ENCODE data around the gene MNT. TPM values are rescaled to one million over a fixed set of nuclear protein-coding genes. Genes with fewer than 3 reads are reported as not detected.

Gene MNT
- total and polyA plus RNA-seq, 9 of the 15 experiments (the other 6 are each of a cell fraction or from before 2014, with no cell fraction given) = 0.18 to 23.8 (median 5.3) TPM

GRCh38 chr17:2390199-2390836 lies 10.5 kb downstream of the MNT start:
- no peaks in the 10 kb centered on the region for H3K9me3 ChIP-seq (replicated peaks; ENCODE audit: control insufficient read depth, insufficient read depth, low read depth, low read length)
- ChIA-PET CTCF (ENCODE audit: low intra/inter-chr PET ratio) (interaction anchor here (0.5 to 0.9 kb wide), 2 partner anchors 18 to 484 kb away, joined by 3 read pairs; no protein-coding TSS in a partner anchor), POLR2A (no interaction called here)
- no peak overlapping the region for H2AFZ ChIP-seq (ENCODE audit: low read depth, low read length)
- H3K9me1 ChIP-seq (ENCODE audit: control insufficient read depth, insufficient read depth, low read length) = no peaks in the 10 kb centered on the region
- H4K20me1 ChIP-seq (replicated peaks; ENCODE audit: control insufficient read depth, insufficient read depth, low read length) = no peaks in the 10 kb centered on the region
- FAIRE-seq (no peak), ATAC-seq (no peak), DNase-seq (ENCODE audit: extremely low read depth in 1 of 4, low spot score in 3 of 4) (no peak)
- no peaks in the 10 kb centered on the region for H3K27me3 ChIP-seq (ENCODE audit: control insufficient read depth in 2 of 2, insufficient read depth in 2 of 2, low read length in 2 of 2)
- 92% methylated on average over 8 of the region's 12 CpGs for WGBS (ENCODE audit: insufficient coverage, low coverage, missing lambda C conversion rate)
- in situ Hi-C loops (cut with MboI) = no loop called here
- H3K79me2 ChIP-seq (ENCODE audit: control insufficient read depth, insufficient read depth, low read length) = peaks cover 39% of the 10 kb centered on the region
- no TSS peak for BruUV-seq (replicated peaks)
- H3K4me2 ChIP-seq (ENCODE audit: insufficient read depth, low read length) = no peak overlapping the region
- H3K9ac ChIP-seq (ENCODE audit: insufficient read depth in 1 of 2, low read depth in 2 of 2, low read length in 2 of 2) = peak overlapping the region in 1 of 2 experiments; percentile 85; a peak in 3 of 4 replicates
- no peak overlapping the region for H3K27ac ChIP-seq (ENCODE audit: extremely low read depth, low read depth, low read length)
- peaks cover 26% of the 10 kb centered on the region; the same call in 2 of the 3 replicates for H3K36me3 ChIP-seq (ENCODE audit: control insufficient read depth, insufficient read depth, low read length)
- intact Hi-C loops (cut with micrococcal nuclease) = no loop called here
- no peak overlapping the region for H3K4me3 ChIP-seq
- H3K4me1 ChIP-seq (replicated peaks in 1 of 2; ENCODE audit: control insufficient read depth in 2 of 2, insufficient read depth in 2 of 2, low read length in 2 of 2) = peaks cover 18 to 60% of the 10 kb centered on the region in 2 experiments
- TF ChIP-seq, protein P1, sequence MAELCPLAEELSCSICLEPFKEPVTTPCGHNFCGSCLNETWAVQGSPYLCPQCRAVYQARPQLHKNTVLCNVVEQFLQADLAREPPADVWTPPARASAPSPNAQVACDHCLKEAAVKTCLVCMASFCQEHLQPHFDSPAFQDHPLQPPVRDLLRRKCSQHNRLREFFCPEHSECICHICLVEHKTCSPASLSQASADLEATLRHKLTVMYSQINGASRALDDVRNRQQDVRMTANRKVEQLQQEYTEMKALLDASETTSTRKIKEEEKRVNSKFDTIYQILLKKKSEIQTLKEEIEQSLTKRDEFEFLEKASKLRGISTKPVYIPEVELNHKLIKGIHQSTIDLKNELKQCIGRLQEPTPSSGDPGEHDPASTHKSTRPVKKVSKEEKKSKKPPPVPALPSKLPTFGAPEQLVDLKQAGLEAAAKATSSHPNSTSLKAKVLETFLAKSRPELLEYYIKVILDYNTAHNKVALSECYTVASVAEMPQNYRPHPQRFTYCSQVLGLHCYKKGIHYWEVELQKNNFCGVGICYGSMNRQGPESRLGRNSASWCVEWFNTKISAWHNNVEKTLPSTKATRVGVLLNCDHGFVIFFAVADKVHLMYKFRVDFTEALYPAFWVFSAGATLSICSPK (IDR thresholded peaks at IDR 0.05; ENCODE audit: borderline replicate concordance) = no peak
- TF ChIP-seq ZHX1 (conservative IDR thresholded peaks at IDR 0.05; ENCODE audit: low read length) (no peak), GMEB1 (CRISPR knock-in tag; IDR thresholded peaks at IDR 0.05) (no peak), GATAD2B (IDR thresholded peaks at IDR 0.05; ENCODE audit: borderline replicate concordance) (no peak), TSC22D4 (tag; IDR thresholded peaks at IDR 0.05) (no peak), HMG20B (CRISPR knock-in tag; IDR thresholded peaks at IDR 0.05) (no peak), SPI1 (IDR thresholded peaks at IDR 0.05; ENCODE audit: borderline replicate concordance, low read depth, low read length) (no peak), SNRNP70 (optimal IDR thresholded peaks at IDR 0.05; ENCODE audit: low read depth, low read length) (no peak), ZZZ3 (IDR thresholded peaks at IDR 0.05) (no peak), RBM15 (IDR thresholded peaks at IDR 0.05; ENCODE audit: insufficient read depth, low read length) (no peak)
- TF ChIP-seq, protein P2, sequence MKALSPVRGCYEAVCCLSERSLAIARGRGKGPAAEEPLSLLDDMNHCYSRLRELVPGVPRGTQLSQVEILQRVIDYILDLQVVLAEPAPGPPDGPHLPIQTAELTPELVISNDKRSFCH (CRISPR knock-in tag; IDR thresholded peaks at IDR 0.05) = no peak
- TF ChIP-seq, protein P2 (tag; IDR thresholded peaks at IDR 0.05) = no peak
- TF ChIP-seq, protein P3, sequence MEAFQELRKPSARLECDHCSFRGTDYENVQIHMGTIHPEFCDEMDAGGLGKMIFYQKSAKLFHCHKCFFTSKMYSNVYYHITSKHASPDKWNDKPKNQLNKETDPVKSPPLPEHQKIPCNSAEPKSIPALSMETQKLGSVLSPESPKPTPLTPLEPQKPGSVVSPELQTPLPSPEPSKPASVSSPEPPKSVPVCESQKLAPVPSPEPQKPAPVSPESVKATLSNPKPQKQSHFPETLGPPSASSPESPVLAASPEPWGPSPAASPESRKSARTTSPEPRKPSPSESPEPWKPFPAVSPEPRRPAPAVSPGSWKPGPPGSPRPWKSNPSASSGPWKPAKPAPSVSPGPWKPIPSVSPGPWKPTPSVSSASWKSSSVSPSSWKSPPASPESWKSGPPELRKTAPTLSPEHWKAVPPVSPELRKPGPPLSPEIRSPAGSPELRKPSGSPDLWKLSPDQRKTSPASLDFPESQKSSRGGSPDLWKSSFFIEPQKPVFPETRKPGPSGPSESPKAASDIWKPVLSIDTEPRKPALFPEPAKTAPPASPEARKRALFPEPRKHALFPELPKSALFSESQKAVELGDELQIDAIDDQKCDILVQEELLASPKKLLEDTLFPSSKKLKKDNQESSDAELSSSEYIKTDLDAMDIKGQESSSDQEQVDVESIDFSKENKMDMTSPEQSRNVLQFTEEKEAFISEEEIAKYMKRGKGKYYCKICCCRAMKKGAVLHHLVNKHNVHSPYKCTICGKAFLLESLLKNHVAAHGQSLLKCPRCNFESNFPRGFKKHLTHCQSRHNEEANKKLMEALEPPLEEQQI (IDR thresholded peaks at IDR 0.05) = no peak

Data from K562 (cell line).